NB4 (cell line): Measurements from ENCODE around the gene ASPRV1.

Experiments used
- MAX ChIP-seq: IDR thresholded peaks from 2 replicates; pipeline ENCODE4 v1.6.1; 2011; ENCODE audit warnings: low read depth, low read length
- POLR2A ChIP-seq: IDR thresholded peaks from 2 replicates; pipeline ENCODE4 v1.6.1; 2011; ENCODE audit warnings: mild to moderate bottlenecking; ENCODE audit not compliant: insufficient read length; ENCODE audit errors: extremely low read depth

GRCh38 chr2:69918401-69918800, 43.0 kb downstream of the ASPRV1 start:
- no peak for TF ChIP-seq MAX
- no peak for TF ChIP-seq POLR2A
